ENCODE results near the gene PGP. TPM values are rescaled to one million over a fixed set of nuclear protein-coding genes. Genes with fewer than 3 reads are reported as not detected.

PGP gene
- total and polyA plus RNA-seq, 4 donors, result 3.4 to 9.9 (median 6.3) TPM

DNA sequence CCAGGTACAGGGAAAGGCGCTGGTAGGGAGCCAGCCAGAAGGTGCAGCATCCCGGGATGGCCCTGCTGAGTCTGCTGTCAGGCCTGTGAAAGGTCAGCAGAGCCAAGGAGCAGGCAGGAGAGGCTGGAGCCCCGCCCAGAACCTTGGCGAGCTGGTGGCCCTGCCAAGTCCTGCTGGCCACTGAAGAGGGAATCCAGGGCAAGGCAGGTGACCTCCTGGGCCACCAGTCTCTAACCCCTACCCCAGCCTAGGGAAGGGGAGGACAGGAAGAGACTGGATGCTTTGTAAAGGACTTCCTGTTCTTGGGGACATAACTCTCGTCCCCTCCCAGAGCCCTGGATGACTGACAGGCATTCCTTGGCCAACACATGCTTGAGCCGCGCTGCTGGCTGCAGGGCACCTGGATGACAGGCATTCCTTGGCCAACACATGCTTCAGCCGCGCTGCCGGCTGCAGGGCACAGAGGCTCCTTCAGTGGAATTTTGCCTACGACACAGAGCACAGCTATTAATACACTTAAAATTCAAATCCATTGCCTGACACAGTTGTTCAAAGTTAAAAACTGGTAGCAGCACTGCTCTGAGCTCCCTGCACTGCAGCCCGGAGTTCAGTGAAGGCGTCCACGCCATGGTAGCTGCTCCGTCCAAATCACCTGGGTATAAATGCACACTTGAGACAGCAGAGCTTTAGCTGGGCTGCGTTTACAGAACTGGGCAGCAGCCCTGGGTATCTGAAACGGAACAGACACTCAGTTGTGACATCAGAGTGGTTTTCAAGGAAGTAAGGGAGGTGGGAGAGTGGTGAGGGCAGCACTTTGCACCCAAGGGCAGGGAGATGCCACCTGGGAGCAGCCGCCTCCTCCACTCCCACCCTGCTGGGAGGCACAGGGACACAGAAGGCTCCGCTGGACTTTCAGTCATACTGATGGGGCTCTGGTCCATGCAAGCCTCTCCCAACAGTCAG, 2.0 kb downstream of the PGP start:
- Histone ChIP-seq H3K4me3 (ENCODE audit: low read depth in 1 of 3, low read length in 3 of 3) (no peak overlapping the region), H3K9me3 (ENCODE audit: control insufficient read depth in 4 of 4, low read length in 3 of 4) (no peaks in the 10 kb centered on the region), H3K27ac (ENCODE audit: low read depth in 1 of 2, low read length in 2 of 2) (no peak overlapping the region), H3K27me3 (ENCODE audit: control insufficient read depth in 4 of 4, insufficient read depth in 4 of 4, low read length in 3 of 4) (no peaks in the 10 kb centered on the region), H3K36me3 (ENCODE audit: control insufficient read depth in 4 of 4, insufficient read depth in 3 of 4, low read depth in 1 of 4, low read length in 3 of 4) (peaks cover 0 to 17% (median 6%) of the 10 kb centered on the region in 4 donors), H3K9ac (ENCODE audit: low read depth in 1 of 2, low read length in 2 of 2) (no peak overlapping the region), H3K4me1 (ENCODE audit: control insufficient read depth in 4 of 4, insufficient read depth in 4 of 4, low read length in 3 of 4) (peaks cover 5 to 24% (median 19%) of the 10 kb centered on the region in 4 donors)
- TF ChIP-seq, protein P1, sequence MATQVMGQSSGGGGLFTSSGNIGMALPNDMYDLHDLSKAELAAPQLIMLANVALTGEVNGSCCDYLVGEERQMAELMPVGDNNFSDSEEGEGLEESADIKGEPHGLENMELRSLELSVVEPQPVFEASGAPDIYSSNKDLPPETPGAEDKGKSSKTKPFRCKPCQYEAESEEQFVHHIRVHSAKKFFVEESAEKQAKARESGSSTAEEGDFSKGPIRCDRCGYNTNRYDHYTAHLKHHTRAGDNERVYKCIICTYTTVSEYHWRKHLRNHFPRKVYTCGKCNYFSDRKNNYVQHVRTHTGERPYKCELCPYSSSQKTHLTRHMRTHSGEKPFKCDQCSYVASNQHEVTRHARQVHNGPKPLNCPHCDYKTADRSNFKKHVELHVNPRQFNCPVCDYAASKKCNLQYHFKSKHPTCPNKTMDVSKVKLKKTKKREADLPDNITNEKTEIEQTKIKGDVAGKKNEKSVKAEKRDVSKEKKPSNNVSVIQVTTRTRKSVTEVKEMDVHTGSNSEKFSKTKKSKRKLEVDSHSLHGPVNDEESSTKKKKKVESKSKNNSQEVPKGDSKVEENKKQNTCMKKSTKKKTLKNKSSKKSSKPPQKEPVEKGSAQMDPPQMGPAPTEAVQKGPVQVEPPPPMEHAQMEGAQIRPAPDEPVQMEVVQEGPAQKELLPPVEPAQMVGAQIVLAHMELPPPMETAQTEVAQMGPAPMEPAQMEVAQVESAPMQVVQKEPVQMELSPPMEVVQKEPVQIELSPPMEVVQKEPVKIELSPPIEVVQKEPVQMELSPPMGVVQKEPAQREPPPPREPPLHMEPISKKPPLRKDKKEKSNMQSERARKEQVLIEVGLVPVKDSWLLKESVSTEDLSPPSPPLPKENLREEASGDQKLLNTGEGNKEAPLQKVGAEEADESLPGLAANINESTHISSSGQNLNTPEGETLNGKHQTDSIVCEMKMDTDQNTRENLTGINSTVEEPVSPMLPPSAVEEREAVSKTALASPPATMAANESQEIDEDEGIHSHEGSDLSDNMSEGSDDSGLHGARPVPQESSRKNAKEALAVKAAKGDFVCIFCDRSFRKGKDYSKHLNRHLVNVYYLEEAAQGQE (IDR thresholded peaks at IDR 0.05), result no peak
- TF ChIP-seq, protein P2, sequence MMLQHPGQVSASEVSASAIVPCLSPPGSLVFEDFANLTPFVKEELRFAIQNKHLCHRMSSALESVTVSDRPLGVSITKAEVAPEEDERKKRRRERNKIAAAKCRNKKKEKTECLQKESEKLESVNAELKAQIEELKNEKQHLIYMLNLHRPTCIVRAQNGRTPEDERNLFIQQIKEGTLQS (IDR thresholded peaks at IDR 0.05), result no peak
- TF ChIP-seq FOXA2 (IDR thresholded peaks at IDR 0.05), result no peak
- 78% methylated on average over 19 of the region's 19 CpGs for WGBS
- no peak for DNase-seq (ENCODE audit: low spot score)

DNA sequence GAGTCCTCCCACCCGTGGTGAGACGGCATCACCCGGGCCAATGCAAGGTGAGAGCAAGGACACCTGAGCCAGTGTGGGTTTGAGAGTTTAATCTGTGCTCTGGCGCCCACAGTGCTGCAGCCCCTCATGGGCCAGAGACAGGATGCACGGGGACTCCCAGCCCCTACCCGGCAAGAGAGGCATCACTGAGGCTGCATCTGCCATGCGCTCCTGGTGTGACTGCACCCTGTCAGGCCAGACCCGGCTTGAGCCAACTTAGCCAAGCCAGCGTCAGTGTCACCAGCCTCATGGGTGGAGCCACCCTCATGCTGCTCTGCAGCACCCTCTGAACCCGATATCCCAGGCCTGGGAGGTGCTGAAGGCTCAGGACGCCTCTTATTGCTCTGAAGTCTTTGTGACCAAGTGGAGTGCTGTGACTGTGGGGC, 2.7 kb downstream of the PGP start:
- H3K4me3 ChIP-seq (ENCODE audit: low read depth in 1 of 3, low read length in 3 of 3), result no peak overlapping the region
- H3K27ac ChIP-seq (ENCODE audit: low read depth in 1 of 2, low read length in 2 of 2), result no peak overlapping the region
- H3K9ac ChIP-seq (ENCODE audit: low read depth in 1 of 2, low read length in 2 of 2), result no peak overlapping the region
- H3K36me3 ChIP-seq (ENCODE audit: control insufficient read depth in 4 of 4, insufficient read depth in 3 of 4, low read depth in 1 of 4, low read length in 3 of 4), result peaks cover 0 to 24% (median 6%) of the 10 kb centered on the region in 4 donors
- TF ChIP-seq RXRA (IDR thresholded peaks at IDR 0.05), result no peak
- no peak for TF ChIP-seq TAF1 (conservative IDR thresholded peaks at IDR 0.05)
- TF ChIP-seq, protein P2 (IDR thresholded peaks at IDR 0.05), result no peak
- TF ChIP-seq, protein P1 (IDR thresholded peaks at IDR 0.05), result no peak
- TF ChIP-seq HNF4A (conservative IDR thresholded peaks at IDR 0.05), result no peak
- TF ChIP-seq EGR1 (IDR thresholded peaks at IDR 0.05; ENCODE audit: low read depth in 2 of 2), result no peak
- TF ChIP-seq FOXA2 (IDR thresholded peaks at IDR 0.05), result no peak
- TF ChIP-seq RAD21 (IDR thresholded peaks at IDR 0.05), result no peak
- no peak for TF ChIP-seq FOXA1 (IDR thresholded peaks at IDR 0.05)
- TF ChIP-seq NR2F2 (IDR thresholded peaks at IDR 0.05), result no peak
- TF ChIP-seq HNF4G (IDR thresholded peaks at IDR 0.05), result no peak
- no peak for TF ChIP-seq GABPA (IDR thresholded peaks at IDR 0.05 in 1 of 2, conservative IDR thresholded peaks at IDR 0.05 in 1 of 2)
- TF ChIP-seq YY1 (IDR thresholded peaks at IDR 0.05), result no peak
- TF ChIP-seq JUND (IDR thresholded peaks at IDR 0.05), result no peak
- TF ChIP-seq, protein P3, sequence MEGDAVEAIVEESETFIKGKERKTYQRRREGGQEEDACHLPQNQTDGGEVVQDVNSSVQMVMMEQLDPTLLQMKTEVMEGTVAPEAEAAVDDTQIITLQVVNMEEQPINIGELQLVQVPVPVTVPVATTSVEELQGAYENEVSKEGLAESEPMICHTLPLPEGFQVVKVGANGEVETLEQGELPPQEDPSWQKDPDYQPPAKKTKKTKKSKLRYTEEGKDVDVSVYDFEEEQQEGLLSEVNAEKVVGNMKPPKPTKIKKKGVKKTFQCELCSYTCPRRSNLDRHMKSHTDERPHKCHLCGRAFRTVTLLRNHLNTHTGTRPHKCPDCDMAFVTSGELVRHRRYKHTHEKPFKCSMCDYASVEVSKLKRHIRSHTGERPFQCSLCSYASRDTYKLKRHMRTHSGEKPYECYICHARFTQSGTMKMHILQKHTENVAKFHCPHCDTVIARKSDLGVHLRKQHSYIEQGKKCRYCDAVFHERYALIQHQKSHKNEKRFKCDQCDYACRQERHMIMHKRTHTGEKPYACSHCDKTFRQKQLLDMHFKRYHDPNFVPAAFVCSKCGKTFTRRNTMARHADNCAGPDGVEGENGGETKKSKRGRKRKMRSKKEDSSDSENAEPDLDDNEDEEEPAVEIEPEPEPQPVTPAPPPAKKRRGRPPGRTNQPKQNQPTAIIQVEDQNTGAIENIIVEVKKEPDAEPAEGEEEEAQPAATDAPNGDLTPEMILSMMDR (IDR thresholded peaks at IDR 0.05; ENCODE audit: low read depth, low read length, missing input control), result no peak
- WGBS, result 90% methylated on average over 11 of the region's 11 CpGs
- peaks cover 5 to 25% (median 19%) of the 10 kb centered on the region in 4 donors for H3K4me1 ChIP-seq (ENCODE audit: control insufficient read depth in 4 of 4, insufficient read depth in 4 of 4, low read length in 3 of 4)
- no peak for DNase-seq (ENCODE audit: low spot score)
- no peaks in the 10 kb centered on the region for H3K27me3 ChIP-seq (ENCODE audit: control insufficient read depth in 4 of 4, insufficient read depth in 4 of 4, low read length in 3 of 4)
- H3K9me3 ChIP-seq (ENCODE audit: control insufficient read depth in 4 of 4, low read length in 3 of 4), result no peaks in the 10 kb centered on the region
